Measurements from ENCODE around the gene AKAP13.

The AKAP13 gene

DNA sequence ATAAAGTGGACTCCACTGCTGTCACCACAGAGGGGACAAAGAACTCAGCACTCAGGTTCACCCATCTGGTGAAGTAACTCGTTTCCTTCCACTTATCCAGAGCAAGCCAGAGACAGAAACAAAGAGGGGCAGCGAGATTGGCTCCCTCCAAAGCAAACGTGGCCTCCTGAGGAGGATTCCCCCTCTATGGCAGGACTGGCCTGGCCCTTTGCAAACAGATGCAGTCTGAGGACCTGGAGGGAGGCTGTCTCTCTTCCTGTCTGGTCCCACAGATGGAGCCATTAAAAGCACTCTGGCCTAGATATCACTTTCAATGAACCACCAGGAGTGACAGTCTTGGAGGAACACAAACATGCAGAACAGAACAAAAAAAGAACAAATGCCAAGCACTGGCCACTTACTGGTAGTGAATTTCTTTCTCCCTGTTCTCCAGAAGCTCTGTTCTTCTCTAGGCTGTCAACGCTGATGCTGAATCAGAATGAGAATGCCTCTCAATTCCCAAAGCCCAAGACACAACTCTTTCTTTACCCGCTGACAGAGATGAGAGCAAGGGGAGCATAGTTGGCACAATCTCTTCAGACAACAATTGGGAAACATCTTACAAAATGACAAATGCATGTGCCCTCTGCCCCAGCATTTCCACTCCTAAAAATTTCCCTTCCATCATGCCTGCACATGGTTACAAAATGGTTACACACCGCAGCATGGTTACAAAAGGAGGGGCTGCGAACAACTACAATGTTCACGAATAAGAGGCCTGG, 400.0 kb downstream of the AKAP13 start:
- Histone ChIP-seq H2AFZ (ENCODE audit: low read length) (no peak overlapping the region), H2BK15ac (ENCODE audit: low read length) (no peak overlapping the region), H4K8ac (ENCODE audit: low read depth, low read length) (no peak overlapping the region), H4K91ac (ENCODE audit: low read depth, low read length, poor library complexity) (no peak overlapping the region), H3K4me3 (ENCODE audit: low read length in 2 of 2) (no peak overlapping the region), H2BK5ac (ENCODE audit: low read length) (no peak overlapping the region), H3K36me3 (replicated peaks in 1 of 2; ENCODE audit: control insufficient read depth in 2 of 2, insufficient read depth in 2 of 2, low read length in 2 of 2) (peaks cover 0 to 47% of the 10 kb centered on the region in 2 donors), H3K27ac (replicated peaks; ENCODE audit: low read length) (no peak overlapping the region), H3K9ac (ENCODE audit: low read depth, low read length, poor library complexity) (no peak overlapping the region), H3K4me1 (ENCODE audit: control insufficient read depth in 2 of 2, insufficient read depth in 1 of 2, low read depth in 1 of 2, low read length in 2 of 2) (peaks cover under 1 to 7% of the 10 kb centered on the region in 2 donors), H3K4me2 (ENCODE audit: insufficient read depth, low read length, poor library complexity, severe bottlenecking) (no peak overlapping the region), H2BK120ac (ENCODE audit: low read depth, low read length) (no peak overlapping the region), H3K27me3 (ENCODE audit: control insufficient read depth in 3 of 3, insufficient read depth in 3 of 3, low read depth in 1 of 3, low read length in 3 of 3) (no peaks in the 10 kb centered on the region), H2AK5ac (ENCODE audit: low read depth, low read length) (no peak overlapping the region), H3K4ac (ENCODE audit: low read length) (no peak overlapping the region), H2BK12ac (ENCODE audit: low read length) (no peak overlapping the region), H3K23ac (ENCODE audit: low read depth, low read length, poor library complexity) (no peak overlapping the region), H3K9me3 (replicated peaks in 1 of 2; ENCODE audit: control insufficient read depth in 2 of 2, insufficient read depth in 1 of 2, low read depth in 1 of 2, low read length in 2 of 2) (peaks cover 0 to 15% of the 10 kb centered on the region in 2 donors), H3K18ac (ENCODE audit: low read length) (no peak overlapping the region), H3K14ac (ENCODE audit: low read length) (no peak overlapping the region), H3K79me1 (ENCODE audit: low read depth, low read length) (peaks cover 4% of the 10 kb centered on the region)
- DNase-seq (ENCODE audit: low spot score), result no peak
- WGBS, 2 donors (ENCODE audit: extremely low coverage in 2 of 2, insufficient read length in 2 of 2, insufficient replicate concordance in 1 of 2), result no CpG with 5 or more reads among the region's 8 CpGs

DNA sequence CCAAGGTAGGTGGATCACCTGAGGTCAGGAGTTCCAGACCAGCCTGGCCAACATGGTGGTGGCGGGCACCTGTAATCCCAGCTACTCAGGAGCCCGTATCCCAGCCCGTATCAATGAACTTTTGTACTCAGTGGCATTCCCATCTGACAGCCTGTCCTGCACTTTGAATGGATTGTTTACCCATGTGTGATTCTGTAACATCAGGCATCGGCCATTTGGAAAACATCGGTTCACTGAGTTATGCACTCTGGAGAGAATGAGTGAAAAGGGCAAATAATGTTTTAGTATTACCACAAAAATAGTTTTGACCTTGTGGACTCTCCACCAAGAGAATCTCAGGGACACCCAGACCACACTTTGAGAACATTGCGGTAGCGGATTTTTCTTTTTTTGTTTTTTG, 400.7 kb downstream of the AKAP13 start:
- H3K27ac ChIP-seq (replicated peaks; ENCODE audit: low read length), result no peak overlapping the region

DNA sequence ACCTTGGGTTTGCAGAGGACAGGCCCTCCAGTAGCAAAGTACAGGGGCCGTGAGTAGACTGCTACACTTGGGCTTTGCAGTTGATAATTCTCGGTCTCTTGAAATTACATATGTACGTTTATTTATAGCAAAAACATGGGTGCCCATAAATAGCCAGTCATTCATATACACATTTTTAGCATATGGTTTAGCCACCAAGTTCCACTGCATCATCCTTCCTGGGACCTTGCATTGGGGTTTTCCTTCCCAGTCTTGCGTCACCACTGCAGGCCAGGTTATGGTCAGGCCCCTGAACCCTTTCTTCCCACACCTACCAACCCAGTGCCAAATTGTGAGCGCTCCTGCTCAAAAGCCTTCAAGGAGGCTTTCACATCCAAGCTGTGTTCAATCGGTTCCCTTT, 401.7 kb downstream of the AKAP13 start:
- Histone ChIP-seq H3K79me1 (ENCODE audit: low read depth, low read length) (peaks cover 7% of the 10 kb centered on the region), H3K27me3 (ENCODE audit: control insufficient read depth in 3 of 3, insufficient read depth in 3 of 3, low read depth in 1 of 3, low read length in 3 of 3) (no peaks in the 10 kb centered on the region), H3K4me2 (ENCODE audit: insufficient read depth, low read length, poor library complexity, severe bottlenecking) (no peak overlapping the region), H2BK12ac (ENCODE audit: low read length) (no peak overlapping the region), H3K27ac (replicated peaks; ENCODE audit: low read length) (no peak overlapping the region), H3K14ac (ENCODE audit: low read length) (no peak overlapping the region), H3K9me3 (replicated peaks in 1 of 2; ENCODE audit: control insufficient read depth in 2 of 2, insufficient read depth in 1 of 2, low read depth in 1 of 2, low read length in 2 of 2) (peaks cover 0 to 13% of the 10 kb centered on the region in 2 donors), H4K8ac (ENCODE audit: low read depth, low read length) (no peak overlapping the region), H2AFZ (ENCODE audit: low read length) (no peak overlapping the region), H3K4ac (ENCODE audit: low read length) (no peak overlapping the region), H3K4me1 (ENCODE audit: control insufficient read depth in 2 of 2, insufficient read depth in 1 of 2, low read depth in 1 of 2, low read length in 2 of 2) (peaks cover 12 to 20% of the 10 kb centered on the region in 2 donors), H3K9ac (ENCODE audit: low read depth, low read length, poor library complexity) (no peak overlapping the region), H3K18ac (ENCODE audit: low read length) (no peak overlapping the region), H2AK5ac (ENCODE audit: low read depth, low read length) (no peak overlapping the region), H3K4me3 (ENCODE audit: low read length in 2 of 2) (no peak overlapping the region), H3K36me3 (replicated peaks in 1 of 2; ENCODE audit: control insufficient read depth in 2 of 2, insufficient read depth in 2 of 2, low read length in 2 of 2) (peaks cover 0 to 50% of the 10 kb centered on the region in 2 donors), H2BK15ac (ENCODE audit: low read length) (no peak overlapping the region), H3K23ac (ENCODE audit: low read depth, low read length, poor library complexity) (no peak overlapping the region), H2BK5ac (ENCODE audit: low read length) (no peak overlapping the region), H2BK120ac (ENCODE audit: low read depth, low read length) (no peak overlapping the region), H4K91ac (ENCODE audit: low read depth, low read length, poor library complexity) (no peak overlapping the region)
- no peak for DNase-seq (ENCODE audit: low spot score)
- no CpG with 5 or more reads among the region's 6 CpGs for WGBS, 2 donors (ENCODE audit: extremely low coverage in 2 of 2, insufficient read length in 2 of 2, insufficient replicate concordance in 1 of 2)

More for the DNA sequence above, 400.7 kb downstream of the AKAP13 start:
- Histone ChIP-seq H2BK5ac (ENCODE audit: low read length) (no peak overlapping the region), H3K4ac (ENCODE audit: low read length) (no peak overlapping the region), H3K27me3 (ENCODE audit: control insufficient read depth in 3 of 3, insufficient read depth in 3 of 3, low read depth in 1 of 3, low read length in 3 of 3) (no peaks in the 10 kb centered on the region), H2BK15ac (ENCODE audit: low read length) (no peak overlapping the region), H4K8ac (ENCODE audit: low read depth, low read length) (no peak overlapping the region), H3K9me3 (replicated peaks in 1 of 2; ENCODE audit: control insufficient read depth in 2 of 2, insufficient read depth in 1 of 2, low read depth in 1 of 2, low read length in 2 of 2) (peaks cover 0 to 15% of the 10 kb centered on the region in 2 donors), H2AFZ (ENCODE audit: low read length) (no peak overlapping the region), H3K23ac (ENCODE audit: low read depth, low read length, poor library complexity) (no peak overlapping the region), H3K4me1 (ENCODE audit: control insufficient read depth in 2 of 2, insufficient read depth in 1 of 2, low read depth in 1 of 2, low read length in 2 of 2) (peaks cover 6 to 13% of the 10 kb centered on the region in 2 donors), H2BK120ac (ENCODE audit: low read depth, low read length) (no peak overlapping the region), H3K36me3 (replicated peaks in 1 of 2; ENCODE audit: control insufficient read depth in 2 of 2, insufficient read depth in 2 of 2, low read length in 2 of 2) (peaks cover 0 to 50% of the 10 kb centered on the region in 2 donors), H3K18ac (ENCODE audit: low read length) (no peak overlapping the region), H3K9ac (ENCODE audit: low read depth, low read length, poor library complexity) (no peak overlapping the region), H3K79me1 (ENCODE audit: low read depth, low read length) (peaks cover 7% of the 10 kb centered on the region), H4K91ac (ENCODE audit: low read depth, low read length, poor library complexity) (no peak overlapping the region), H3K14ac (ENCODE audit: low read length) (no peak overlapping the region), H3K4me3 (ENCODE audit: low read length in 2 of 2) (no peak overlapping the region), H2AK5ac (ENCODE audit: low read depth, low read length) (no peak overlapping the region), H2BK12ac (ENCODE audit: low read length) (no peak overlapping the region), H3K4me2 (ENCODE audit: insufficient read depth, low read length, poor library complexity, severe bottlenecking) (no peak overlapping the region)
- DNase-seq (ENCODE audit: low spot score), result no peak
- no CpG with 5 or more reads among the region's 7 CpGs for WGBS, 2 donors (ENCODE audit: extremely low coverage in 2 of 2, insufficient read length in 2 of 2, insufficient replicate concordance in 1 of 2)

DNA sequence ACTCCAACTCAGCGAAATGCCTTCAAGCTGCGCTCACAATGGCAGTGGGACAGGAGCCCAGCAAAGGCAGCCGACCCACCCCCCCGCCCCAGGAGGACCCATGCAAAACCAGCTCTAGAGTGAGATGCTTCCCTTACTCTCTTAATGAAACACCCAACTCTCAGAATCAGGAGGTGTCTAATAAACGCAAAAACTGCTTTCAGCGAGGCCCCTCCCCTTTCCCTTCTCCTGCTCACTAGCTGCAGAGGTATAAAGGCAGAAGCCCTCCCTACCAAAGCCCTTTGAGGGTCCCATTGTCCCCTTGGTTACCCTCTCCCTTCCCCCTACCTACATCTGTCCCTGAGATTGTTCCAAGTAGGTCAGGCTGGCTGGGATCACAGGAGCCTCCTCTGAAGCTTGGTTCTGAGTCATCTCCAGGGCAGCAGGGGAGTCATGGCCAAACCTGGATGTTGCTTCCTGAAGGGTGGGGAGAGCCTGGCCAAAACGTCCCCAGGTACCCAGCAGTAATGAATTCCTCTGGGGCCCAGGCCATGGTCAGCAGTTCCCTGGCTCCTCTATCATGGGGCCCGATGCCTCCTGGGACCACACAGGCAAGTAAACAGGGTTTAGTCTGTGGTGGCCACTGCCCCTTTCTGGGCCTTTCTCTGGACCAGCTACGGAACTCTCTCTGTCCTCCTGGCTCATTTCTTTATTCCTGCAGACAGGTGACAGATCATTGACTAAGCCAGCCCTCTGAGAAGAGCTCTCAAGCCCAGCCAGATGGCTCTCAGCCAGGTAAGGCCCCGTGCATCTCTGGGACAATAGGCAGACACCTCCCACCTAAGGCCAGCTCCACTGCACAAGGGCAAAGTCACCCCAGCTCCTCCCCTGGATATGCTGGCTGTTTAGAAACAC, 405.7 kb downstream of the AKAP13 start:
- peak overlapping the region; percentile 72 for H2BK15ac ChIP-seq (ENCODE audit: low read length)
- peak overlapping the region; percentile 41 for H3K27ac ChIP-seq (replicated peaks; ENCODE audit: low read length)
- no peak overlapping the region for H2AFZ ChIP-seq (ENCODE audit: low read length)
- no peak overlapping the region for H3K14ac ChIP-seq (ENCODE audit: low read length)
- peaks cover 12% of the 10 kb centered on the region for H3K79me1 ChIP-seq (ENCODE audit: low read depth, low read length)
- no peak overlapping the region for H3K4ac ChIP-seq (ENCODE audit: low read length)
- no peaks in the 10 kb centered on the region for H3K27me3 ChIP-seq (ENCODE audit: control insufficient read depth in 3 of 3, insufficient read depth in 3 of 3, low read depth in 1 of 3, low read length in 3 of 3)
- H2BK5ac ChIP-seq (ENCODE audit: low read length), result no peak overlapping the region
- WGBS, 2 donors (ENCODE audit: extremely low coverage in 2 of 2, insufficient read length in 2 of 2, insufficient replicate concordance in 1 of 2), result no CpG with 5 or more reads among the region's 10 CpGs
- H4K8ac ChIP-seq (ENCODE audit: low read depth, low read length), result no peak overlapping the region
- no peak overlapping the region for H2BK120ac ChIP-seq (ENCODE audit: low read depth, low read length)
- no peak for DNase-seq (ENCODE audit: low spot score)
- H4K91ac ChIP-seq (ENCODE audit: low read depth, low read length, poor library complexity), result no peak overlapping the region
- peaks cover 20 to 21% of the 10 kb centered on the region in 2 donors for H3K4me1 ChIP-seq (ENCODE audit: control insufficient read depth in 2 of 2, insufficient read depth in 1 of 2, low read depth in 1 of 2, low read length in 2 of 2)
- H3K23ac ChIP-seq (ENCODE audit: low read depth, low read length, poor library complexity), result no peak overlapping the region
- peaks cover 0 to 44% of the 10 kb centered on the region in 2 donors for H3K36me3 ChIP-seq (replicated peaks in 1 of 2; ENCODE audit: control insufficient read depth in 2 of 2, insufficient read depth in 2 of 2, low read length in 2 of 2)
- H3K4me2 ChIP-seq (ENCODE audit: insufficient read depth, low read length, poor library complexity, severe bottlenecking), result no peak overlapping the region
- peak overlapping the region; percentile 89 for H3K18ac ChIP-seq (ENCODE audit: low read length)
- H2AK5ac ChIP-seq (ENCODE audit: low read depth, low read length), result peak overlapping the region; percentile 42
- H3K9me3 ChIP-seq (replicated peaks in 1 of 2; ENCODE audit: control insufficient read depth in 2 of 2, insufficient read depth in 1 of 2, low read depth in 1 of 2, low read length in 2 of 2), result peaks cover 0 to 8% of the 10 kb centered on the region in 2 donors
- H2BK12ac ChIP-seq (ENCODE audit: low read length), result no peak overlapping the region
- H3K4me3 ChIP-seq (ENCODE audit: low read length in 2 of 2), result no peak overlapping the region
- H3K9ac ChIP-seq (ENCODE audit: low read depth, low read length, poor library complexity), result no peak overlapping the region

Measured in neuronal stem cell (in vitro differentiated cells).